ENCODE results near the gene ANO1. TPM values are rescaled to one million over a fixed set of nuclear protein-coding genes. Genes with fewer than 3 reads are reported as not detected.
A peak's percentile ranks its signal among the peaks of the same experiment; 100 is the strongest.

The ANO1 gene
- total RNA-seq, 3 donors from 2014 or later: 3.7 to 95.0 (median 53.7) TPM

DNA sequence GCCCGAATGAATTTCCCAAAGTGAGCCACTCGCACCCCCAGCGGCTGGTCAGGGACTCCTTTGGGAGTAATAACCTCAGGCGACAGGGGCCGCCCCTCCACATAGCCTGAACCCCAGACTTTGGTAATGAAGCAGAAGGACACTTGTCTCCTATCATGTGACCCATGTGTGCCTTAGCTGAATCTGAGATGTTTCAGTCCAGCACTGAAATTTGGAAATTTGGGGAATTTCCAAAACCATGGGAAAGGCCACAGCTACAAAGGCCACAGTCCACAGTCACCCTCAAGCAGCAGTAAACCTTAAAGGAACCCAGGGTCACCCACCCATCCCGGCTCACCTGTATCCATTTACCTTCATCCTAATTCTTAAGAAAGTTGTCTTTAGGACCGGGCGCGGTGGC, 73.6 kb downstream of the ANO1 start:
- no peaks in the 10 kb centered on the region for H3K27me3 ChIP-seq
- no peaks in the 10 kb centered on the region for H3K36me3 ChIP-seq
- no peak for DNase-seq (ENCODE audit: low spot score in 2 of 2)
- intact Hi-C loops (cut with DNase I; ENCODE audit: low total_unique reads): no loop called here
- TF ChIP-seq POLR2AphosphoS5 (IDR thresholded peaks at IDR 0.05): no peak
- TF ChIP-seq, protein P1, sequence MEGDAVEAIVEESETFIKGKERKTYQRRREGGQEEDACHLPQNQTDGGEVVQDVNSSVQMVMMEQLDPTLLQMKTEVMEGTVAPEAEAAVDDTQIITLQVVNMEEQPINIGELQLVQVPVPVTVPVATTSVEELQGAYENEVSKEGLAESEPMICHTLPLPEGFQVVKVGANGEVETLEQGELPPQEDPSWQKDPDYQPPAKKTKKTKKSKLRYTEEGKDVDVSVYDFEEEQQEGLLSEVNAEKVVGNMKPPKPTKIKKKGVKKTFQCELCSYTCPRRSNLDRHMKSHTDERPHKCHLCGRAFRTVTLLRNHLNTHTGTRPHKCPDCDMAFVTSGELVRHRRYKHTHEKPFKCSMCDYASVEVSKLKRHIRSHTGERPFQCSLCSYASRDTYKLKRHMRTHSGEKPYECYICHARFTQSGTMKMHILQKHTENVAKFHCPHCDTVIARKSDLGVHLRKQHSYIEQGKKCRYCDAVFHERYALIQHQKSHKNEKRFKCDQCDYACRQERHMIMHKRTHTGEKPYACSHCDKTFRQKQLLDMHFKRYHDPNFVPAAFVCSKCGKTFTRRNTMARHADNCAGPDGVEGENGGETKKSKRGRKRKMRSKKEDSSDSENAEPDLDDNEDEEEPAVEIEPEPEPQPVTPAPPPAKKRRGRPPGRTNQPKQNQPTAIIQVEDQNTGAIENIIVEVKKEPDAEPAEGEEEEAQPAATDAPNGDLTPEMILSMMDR (IDR thresholded peaks at IDR 0.05): no peak
- TF ChIP-seq POLR2A (IDR thresholded peaks at IDR 0.05): no peak
- H3K9me3 ChIP-seq: no peaks in the 10 kb centered on the region
- peaks cover 0 to 5% of the 10 kb centered on the region in 2 donors for H3K4me1 ChIP-seq
- no peak overlapping the region for H3K4me3 ChIP-seq
- peak overlapping the region in 1 of 2 donors; percentile 29 for H3K27ac ChIP-seq

DNA sequence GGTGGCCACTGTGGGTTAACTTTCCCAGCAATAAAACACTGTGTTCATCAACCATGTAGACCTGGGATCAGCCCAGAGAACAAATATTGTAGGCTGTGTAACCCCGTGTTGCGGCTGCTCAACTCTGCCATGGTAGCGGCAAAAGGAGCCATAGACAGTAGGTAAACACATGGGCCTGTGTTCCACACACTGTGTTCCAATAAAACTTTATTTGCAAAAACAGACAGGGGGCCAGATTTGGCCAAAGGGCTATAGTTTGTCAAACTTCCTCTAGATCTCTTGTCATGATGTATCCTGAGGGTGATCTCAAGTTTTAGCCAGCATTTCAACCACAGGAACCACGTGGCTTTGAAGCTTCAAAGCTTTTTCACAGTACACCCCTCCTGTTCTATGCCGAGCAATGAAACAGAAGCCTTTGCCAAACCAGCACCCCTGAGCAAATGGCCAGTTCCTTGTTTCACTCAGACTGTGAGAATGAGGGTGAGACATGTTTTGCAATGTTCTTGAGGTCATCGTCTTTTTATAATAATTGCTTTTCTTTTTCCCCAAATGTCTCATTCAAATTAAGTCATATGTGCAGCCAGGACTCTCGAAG, 75.1 kb downstream of the ANO1 start:
- H3K4me3 ChIP-seq: no peak overlapping the region
- no peaks in the 10 kb centered on the region for H3K27me3 ChIP-seq
- intact Hi-C loops (cut with DNase I; ENCODE audit: low total_unique reads): no loop called here
- TF ChIP-seq, protein P1 (IDR thresholded peaks at IDR 0.05): no peak
- TF ChIP-seq POLR2AphosphoS5 (IDR thresholded peaks at IDR 0.05): no peak
- no peak for TF ChIP-seq POLR2A (IDR thresholded peaks at IDR 0.05)
- DNase-seq (ENCODE audit: low spot score in 2 of 2): no peak
- H3K27ac ChIP-seq: peak overlapping the region; percentile 93 to 94
- H3K4me1 ChIP-seq: peaks cover 0 to 5% of the 10 kb centered on the region in 2 donors
- no peaks in the 10 kb centered on the region for H3K36me3 ChIP-seq
- no peaks in the 10 kb centered on the region for H3K9me3 ChIP-seq

DNA sequence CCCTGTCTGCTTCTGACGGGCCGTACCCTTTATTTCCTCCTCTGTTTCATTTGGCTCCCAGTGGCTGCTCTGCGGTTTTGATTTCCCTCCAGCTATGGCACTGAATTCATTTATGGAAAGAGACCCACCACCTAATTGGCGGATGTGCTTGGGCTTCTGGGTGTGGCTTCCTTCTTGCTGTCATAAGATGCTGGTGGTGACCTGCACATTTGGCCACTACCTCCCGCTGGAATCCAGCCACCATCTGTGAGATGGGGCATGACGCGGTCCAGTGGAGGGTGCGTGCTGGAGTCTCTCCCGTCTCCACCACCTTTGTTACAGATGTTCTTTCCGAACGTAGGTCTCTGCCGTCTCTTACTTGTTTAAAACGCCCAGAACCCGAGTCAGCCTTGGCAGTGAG, 77.3 kb downstream of the ANO1 start:
- Histone ChIP-seq H3K4me3 (peak overlapping the region in 2 of 3 donors; percentile 15 to 46), H3K27ac (peak overlapping the region; percentile 93 to 94), H3K4me1 (peaks cover 6 to 11% of the 10 kb centered on the region in 2 donors), H3K36me3 (no peaks in the 10 kb centered on the region), H3K9me3 (no peaks in the 10 kb centered on the region), H3K27me3 (no peaks in the 10 kb centered on the region)
- peak; percentile 78 to 97 for DNase-seq (ENCODE audit: low spot score in 2 of 2)
- intact Hi-C loops (cut with DNase I; ENCODE audit: low total_unique reads): no loop called here
- TF ChIP-seq, protein P1 (IDR thresholded peaks at IDR 0.05): no peak
- TF ChIP-seq POLR2AphosphoS5 (IDR thresholded peaks at IDR 0.05) (peak in 2 of 3 donors; percentile 24 to 74), POLR2A (IDR thresholded peaks at IDR 0.05) (no peak)

DNA sequence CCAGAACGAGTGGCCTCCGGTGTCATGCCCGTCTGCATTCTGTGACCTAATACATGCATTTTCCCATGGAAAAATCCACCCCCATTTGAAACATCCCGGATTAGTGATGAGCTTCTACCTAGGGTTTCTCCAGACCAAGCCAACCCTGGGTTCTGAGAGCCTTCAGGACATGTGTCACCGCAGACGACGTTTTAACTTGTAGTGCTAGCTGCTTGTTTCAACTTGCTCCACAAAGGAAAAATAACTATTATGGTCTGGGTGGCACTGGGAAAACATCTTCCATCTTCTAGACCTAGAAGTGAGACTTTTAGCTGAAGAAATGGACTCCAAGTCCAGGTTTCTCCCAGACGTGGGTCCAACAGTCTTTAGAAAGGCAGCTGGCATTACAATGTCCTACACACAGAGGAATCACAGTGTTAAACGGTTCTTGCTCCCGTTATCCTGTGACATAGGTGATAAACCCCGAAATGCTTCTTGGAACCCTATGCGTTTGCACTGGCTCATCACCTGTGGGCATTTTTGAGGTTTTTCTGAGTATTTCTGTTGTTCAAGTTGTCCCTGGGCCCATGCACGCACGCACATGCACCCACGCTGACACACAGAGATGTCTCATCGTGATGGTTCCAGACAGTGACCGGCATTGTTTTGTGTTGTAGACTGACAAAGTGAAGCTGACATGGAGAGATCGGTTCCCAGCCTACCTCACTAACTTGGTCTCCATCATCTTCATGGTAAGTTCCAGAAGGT, 78.3 kb downstream of the ANO1 start:
- DNase-seq (ENCODE audit: low spot score in 2 of 2): peak in 1 of 2 donors; percentile 84
- intact Hi-C loops (cut with DNase I; ENCODE audit: low total_unique reads): no loop called here
- no peak overlapping the region for H3K4me3 ChIP-seq
- H3K36me3 ChIP-seq: no peaks in the 10 kb centered on the region
- peaks cover 6 to 11% of the 10 kb centered on the region in 2 donors for H3K4me1 ChIP-seq
- TF ChIP-seq POLR2AphosphoS5 (IDR thresholded peaks at IDR 0.05) (no peak), POLR2A (IDR thresholded peaks at IDR 0.05) (no peak)
- TF ChIP-seq, protein P1 (IDR thresholded peaks at IDR 0.05): no peak
- no peaks in the 10 kb centered on the region for H3K27me3 ChIP-seq
- no peaks in the 10 kb centered on the region for H3K9me3 ChIP-seq
- peak overlapping the region; percentile 93 to 94 for H3K27ac ChIP-seq

DNA sequence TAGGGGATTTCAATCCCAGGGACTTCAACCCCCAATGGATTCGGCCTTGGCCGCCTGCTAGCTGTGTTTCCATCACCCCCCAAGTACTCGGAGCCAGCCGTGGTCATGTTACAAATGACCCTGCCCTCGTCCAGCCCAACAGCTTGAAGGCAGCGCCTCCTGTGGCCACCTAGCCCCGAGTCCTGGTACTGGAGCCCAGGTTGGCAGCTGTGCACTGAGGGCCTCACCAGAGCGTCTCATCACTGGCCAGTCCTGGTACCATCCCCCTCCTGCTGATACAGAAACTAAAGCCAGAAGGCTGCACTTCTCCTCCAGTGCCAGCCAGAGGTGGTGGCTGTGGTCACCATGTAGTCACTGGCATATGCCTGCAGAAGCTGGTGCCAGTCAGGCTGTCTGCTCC, 80.1 kb downstream of the ANO1 start:
- peaks cover 6 to 11% of the 10 kb centered on the region in 2 donors for H3K4me1 ChIP-seq
- intact Hi-C loops (cut with DNase I; ENCODE audit: low total_unique reads): no loop called here
- no peaks in the 10 kb centered on the region for H3K27me3 ChIP-seq
- no peak for TF ChIP-seq POLR2A (IDR thresholded peaks at IDR 0.05)
- no peak for TF ChIP-seq POLR2AphosphoS5 (IDR thresholded peaks at IDR 0.05)
- TF ChIP-seq, protein P1 (IDR thresholded peaks at IDR 0.05): no peak
- no peaks in the 10 kb centered on the region for H3K9me3 ChIP-seq
- DNase-seq (ENCODE audit: low spot score in 2 of 2): no peak
- no peaks in the 10 kb centered on the region for H3K36me3 ChIP-seq
- peak overlapping the region; percentile 76 to 80 for H3K27ac ChIP-seq
- no peak overlapping the region for H3K4me3 ChIP-seq

Measured in breast epithelium (tissue), 4 donors.